Germinal center (tissue), 1 donor: ENCODE data around the gene BRINP1.

Experiments used
- DNase-seq: peaks from one replicate; pipeline ENCODE4 v3.0.0; 2012; ENCODE audit warnings: mixed read lengths, low spot score

Gene BRINP1

GRCh38 chr9:119278171-119278570 lies 91.1 kb downstream of the BRINP1 start:
- DNase-seq = no peak

DNA sequence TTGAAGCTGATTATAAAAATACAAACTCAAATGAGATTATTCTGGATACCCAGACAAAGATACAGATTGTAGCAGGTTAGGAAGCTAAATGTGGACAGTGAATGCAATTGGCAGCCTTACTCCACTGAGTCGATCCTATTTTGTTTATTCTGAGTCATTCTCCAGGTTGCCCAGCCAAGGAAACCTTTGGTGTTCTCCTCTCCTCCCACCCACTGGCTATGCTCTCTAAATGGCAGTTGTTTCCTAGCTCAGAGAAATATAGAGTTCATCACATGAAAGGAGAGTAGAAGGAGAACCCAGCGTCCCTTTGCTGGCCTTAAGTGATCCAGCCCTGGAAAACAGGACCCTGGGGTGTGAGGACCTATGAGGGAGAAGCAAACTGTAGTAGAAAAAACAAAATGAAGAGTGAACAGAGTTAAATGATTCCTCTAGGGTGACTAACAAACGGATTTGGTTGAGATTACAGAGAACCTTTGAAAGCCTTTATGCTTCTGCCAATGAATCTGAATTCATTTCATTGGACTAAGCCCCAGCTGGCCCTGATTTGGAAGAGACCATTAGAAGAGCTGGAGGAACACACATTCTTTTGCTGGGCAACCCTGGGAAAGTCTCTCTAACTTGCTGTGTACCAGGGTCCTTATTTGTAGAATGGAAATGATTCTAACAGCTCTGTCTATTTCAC lies 95.1 kb downstream of the BRINP1 start:
- no peak for DNase-seq

DNA sequence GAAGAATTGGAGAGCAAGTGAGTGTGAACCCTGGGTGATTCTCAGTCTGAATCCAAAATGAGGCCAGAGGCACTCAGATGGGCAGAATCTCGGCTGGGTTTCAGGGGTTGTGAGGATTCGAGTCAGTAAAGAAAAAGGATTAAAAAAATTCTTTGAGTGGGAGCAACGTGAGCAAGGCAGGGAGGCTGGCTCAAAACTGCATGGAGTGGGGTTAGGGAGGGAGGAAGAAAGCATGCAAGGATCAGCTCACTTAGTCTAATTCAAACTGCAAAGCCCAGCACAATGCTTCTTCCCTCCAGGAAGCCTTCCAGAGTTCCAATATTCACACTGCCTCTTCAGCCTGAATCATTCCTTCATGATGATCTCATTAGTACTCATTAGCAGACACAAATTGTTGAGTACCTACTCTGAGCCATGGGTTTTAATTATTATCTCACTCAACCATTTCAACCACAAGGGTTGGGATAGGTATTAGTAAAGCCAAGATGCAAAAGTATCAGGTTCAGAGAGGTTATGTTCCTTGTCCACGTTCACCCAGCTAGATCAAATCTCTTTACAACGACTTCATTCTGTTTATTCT lies 95.8 kb downstream of the BRINP1 start:
- no peak for DNase-seq

- no peak for DNase-seq
Observed at GRCh38 chr9:119272500-119273211, 96.6 kb downstream of the BRINP1 start.

DNA sequence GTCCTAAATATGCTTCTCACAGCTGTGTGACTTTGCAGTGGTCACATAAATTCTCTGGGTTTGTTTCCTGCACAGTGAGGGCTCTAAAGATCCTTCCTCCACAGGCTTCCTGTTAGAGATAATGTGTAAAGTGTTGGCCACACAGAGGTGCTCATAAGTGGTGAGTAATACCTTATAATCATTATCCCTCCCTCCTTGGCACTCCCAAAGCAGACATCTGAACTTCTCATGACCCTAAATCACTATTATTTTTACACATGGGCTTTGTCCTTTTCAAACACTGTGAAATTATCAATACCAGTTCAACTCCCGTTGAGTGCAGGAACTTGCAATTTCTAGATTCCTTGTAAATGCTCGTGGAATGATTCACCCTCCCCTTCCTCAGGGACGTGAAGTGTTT lies 100.2 kb downstream of the BRINP1 start:
- DNase-seq = no peak

DNA sequence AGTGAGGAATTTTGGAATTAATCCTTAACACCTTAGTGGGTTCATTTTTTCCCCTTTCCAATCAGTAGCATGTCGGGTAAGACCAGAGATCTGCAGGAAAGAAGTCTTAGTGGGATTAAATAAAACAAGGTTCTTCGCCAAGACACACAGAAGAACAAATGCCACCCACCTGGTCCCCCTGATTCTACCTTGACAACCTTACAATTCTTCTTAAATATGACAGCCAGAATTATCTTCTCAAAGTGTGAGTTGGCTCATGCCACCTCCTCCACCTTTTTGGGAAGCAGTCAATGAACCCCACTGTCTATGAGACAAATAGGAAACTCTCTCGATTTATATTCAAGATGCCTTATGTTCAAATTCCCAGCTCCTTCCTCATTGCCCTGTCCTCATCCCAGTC lies 105.1 kb downstream of the BRINP1 start:
- DNase-seq = no peak

DNA sequence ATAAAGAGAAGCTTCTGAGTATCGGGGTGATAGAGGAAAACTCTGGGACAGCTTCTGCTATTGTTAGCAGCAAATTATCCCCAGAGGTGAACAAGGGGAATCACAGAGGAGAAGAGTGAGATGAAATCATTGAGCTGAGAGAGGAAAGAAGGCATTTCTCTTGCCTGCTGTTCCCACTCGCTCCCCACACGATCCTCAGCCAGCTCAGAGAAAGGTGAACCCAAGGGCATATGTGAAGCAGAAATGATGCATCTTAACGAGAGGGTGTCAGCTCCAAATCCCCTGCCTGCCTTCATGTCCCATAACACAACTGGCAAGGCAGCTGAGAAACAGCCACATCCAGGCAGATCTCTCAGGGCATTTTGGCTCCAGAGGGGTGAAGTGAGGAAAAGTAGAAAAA lies 111.6 kb downstream of the BRINP1 start:
- DNase-seq = no peak

DNA sequence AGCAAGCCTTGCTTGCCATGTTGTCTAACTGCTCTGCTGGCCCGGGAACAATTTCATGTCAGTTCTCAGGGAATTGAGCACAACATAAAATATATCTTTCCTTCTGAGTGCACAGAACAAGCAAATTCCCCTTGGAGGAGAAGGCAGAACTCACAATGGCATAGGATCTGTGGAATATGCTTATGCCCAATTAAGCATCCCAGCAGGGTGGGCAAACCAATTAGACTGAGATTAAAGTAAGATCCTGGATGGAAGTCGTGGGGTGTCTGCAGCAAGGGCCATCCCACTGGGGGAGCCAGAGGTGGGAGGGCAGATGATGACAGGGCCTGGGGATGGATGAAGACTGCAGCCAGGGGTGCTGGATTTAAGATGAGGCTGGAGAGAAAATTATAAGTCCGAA lies 114.1 kb downstream of the BRINP1 start:
- no peak for DNase-seq

GRCh38 chr9:119252671-119253299 lies 116.5 kb downstream of the BRINP1 start:
- DNase-seq = no peak

DNA sequence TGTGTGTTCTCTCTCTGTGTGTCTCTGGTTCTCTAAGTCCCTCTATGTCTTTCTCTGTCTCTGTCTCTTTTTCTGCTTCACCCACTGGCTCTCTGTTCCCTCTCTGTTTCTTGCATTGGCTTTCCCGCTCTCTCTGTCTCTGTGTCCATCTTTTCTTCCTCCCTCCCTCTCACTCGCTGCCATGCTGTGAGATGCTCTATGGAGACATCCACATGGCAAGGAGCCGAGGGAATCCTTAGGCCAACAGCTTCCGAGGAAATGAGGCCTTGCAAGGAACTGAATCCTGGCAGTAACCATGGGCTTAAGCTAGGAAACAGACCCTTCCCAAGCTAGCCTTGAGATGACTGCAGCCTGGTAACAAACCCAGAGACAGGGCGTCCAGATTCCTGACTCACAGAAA lies 117.3 kb downstream of the BRINP1 start:
- no peak for DNase-seq

DNA sequence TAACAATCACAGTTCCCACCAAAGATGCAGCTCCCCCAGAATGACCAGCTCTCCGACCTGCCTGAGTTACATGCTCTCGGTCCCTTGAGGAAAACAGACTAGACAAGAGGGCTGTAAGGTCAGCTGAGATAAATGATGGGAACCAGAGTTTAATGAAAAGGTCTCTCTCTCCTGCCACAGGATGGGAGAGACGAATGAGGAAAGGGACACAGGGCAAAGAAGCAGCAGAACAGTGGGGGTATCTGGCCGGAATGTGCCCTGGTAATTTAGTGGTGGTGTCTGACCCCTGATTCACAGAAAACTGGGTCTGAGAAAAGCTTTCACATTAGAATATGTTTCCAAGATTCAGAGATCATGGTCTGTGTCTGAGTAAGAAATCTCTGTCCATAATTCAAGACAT lies 118.5 kb downstream of the BRINP1 start:
- DNase-seq = no peak

DNA sequence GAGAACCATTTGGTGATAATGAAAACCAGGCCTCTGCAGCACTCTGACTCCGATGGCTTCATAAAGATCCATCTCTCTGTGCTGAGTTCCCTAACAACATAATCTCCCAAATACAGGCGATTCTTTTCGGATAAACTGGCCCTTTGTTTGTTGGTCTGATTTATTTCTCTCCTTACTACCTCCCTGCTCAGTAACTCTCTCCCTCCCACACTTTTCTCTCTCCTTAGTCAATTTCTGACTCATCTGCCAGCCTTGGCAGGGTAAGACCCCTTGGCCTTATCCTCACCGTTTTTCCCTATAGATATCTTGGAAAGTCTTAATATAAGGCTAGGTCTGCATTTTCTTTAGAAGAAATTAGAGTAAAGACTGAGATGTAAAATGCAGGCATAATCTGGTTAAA lies 128.7 kb downstream of the BRINP1 start:
- DNase-seq = no peak

DNA sequence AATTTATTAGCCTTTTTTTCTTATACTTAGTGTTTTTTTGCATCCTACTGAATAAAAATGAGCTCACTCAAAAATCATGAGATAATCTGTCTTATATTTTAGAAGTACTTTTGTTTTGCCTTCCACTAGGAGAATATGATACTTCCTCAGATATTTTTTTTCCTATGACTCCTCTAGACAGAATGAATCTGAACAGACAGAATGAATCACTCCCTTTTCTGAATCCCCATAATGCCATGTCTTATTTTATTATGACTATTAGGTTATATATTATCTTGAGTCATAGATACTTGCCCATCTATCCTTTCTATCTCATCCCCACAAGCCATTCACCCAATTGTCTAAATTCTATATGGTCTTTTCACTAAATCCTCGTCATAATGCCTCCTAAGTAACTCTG lies 134.6 kb downstream of the BRINP1 start:
- no peak for DNase-seq

- no peak for DNase-seq
Observed at GRCh38 chr9:119227422-119227821, 141.8 kb downstream of the BRINP1 start.

DNA sequence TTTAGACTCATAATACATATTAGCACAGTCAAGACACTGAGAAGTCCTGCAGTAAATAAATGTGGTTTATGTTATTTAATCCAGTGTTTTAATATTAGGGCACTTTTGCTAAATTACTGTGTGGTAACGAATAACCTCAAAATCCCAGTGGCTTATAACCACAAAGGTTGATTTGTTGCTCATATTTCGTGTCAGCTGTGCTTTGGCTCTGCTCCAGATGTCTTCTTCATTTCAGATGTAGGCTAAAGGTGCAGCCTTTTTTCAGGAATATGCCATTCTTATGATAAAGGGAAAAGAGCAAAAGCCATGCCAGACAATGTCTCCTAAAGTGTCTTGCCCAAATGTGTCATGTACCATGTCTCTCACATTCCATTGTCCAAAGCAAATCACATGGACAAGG lies 144.8 kb downstream of the BRINP1 start:
- no peak for DNase-seq

DNA sequence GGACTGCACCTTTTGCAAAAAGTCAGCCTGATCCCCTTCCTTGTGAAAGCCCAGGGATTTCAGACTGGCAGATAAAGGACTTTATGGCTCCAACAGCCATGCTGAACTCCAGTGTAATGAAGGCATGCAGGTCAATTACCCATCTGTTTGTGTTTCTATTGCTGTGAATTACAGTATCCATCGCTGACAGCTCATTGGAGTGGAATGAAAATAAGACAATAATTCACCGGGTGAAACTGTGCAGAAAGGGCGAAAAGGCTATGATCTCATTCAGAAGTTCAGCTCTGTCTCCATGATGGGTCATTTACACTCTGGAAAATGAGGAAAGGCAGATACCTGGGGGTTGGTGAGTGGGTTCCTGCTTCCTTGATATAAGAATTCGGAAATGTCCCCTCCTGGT lies 148.0 kb downstream of the BRINP1 start:
- no peak for DNase-seq

GRCh38 chr9:119218293-119218692 lies 150.9 kb downstream of the BRINP1 start:
- DNase-seq = no peak

DNA sequence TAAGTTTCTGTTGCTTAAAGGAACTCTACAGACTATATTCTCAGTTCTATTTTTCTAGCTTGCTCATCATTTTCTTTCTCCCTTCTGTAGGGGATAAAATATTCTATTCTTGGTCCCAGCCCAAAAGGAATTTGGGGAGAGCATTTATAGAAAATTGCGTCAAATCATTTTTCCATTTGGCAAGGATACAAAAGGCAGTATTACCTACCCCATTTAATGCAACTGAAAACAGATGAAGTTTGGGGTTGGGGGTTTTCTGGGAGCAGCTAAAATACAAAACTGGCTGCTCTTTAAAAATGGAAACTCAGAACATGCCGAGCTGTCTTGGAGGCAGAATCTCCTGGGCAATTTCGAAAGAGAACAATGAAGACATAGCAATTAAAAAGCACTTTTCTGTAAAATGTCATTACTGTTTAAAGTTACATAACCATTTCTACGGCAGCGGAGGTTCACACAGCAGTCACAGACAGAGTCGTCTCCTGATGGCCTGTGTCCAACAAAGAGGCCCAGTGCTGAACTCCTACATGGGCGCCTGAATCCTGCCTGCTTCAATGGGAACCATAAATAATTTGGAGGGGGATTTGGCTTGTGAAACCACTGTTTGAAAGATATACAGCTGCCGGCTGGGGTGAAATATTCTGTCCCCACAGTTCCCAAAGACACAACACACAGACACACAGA lies 152.4 kb downstream of the BRINP1 start:
- DNase-seq = no peak

DNA sequence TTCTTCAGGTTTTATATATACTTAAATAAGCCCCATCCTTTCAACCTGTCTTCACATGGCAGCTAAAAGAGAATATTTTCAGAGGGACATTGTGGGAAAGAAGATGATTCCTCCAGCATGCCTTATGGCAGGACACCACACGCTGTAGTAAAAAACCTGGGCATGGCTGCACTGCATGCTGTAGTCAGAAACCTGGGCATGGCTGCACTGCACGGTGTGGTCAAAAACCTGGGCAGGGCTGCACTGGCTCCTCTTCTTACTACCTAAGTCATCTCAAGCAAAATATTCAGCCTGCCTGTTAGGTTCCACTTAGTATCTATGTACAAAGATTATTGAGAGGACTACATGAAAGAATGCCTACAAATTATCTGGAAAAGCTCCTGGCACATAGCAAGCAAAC lies 153.6 kb downstream of the BRINP1 start:
- DNase-seq = no peak

DNA sequence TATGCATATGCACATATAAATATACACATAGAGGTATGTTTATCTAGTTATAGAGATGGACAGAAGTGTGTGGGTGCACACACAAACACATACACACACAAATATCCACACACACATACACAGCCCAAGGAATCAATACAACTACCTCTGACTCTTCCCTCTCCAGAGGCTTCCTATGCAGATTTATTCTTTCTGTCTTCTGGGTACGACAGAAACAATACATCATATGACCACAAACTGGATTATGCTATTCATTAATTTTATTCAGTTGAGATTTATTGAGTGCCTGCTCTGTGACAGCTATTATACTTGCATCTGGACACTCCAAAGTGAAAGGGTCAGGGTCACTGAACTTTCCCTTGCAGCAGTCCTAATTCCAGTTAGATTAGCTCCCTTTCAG lies 155.8 kb downstream of the BRINP1 start:
- no peak for DNase-seq

- DNase-seq = no peak
Observed at GRCh38 chr9:119197893-119198607, 171.2 kb downstream of the BRINP1 start.

DNA sequence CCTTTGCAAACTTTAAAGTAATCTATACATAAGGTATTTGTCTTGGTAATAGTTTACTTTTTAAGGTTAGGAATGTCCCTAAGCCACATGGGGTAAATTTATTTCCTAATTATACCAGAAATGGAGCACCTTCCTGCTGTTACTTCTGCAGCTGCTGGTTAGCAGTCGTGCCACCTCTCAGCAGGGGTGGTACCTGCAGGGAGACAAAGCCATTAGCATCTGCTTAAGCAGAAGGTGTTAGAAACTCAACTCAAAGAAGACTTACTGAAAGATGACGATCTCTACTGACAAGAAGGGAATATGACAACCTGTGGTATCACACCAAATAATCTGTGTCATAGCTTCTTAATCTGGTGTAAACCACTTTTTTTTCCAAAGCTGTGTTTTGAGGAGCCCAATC lies 173.7 kb downstream of the BRINP1 start:
- DNase-seq = no peak
